K562 (cell line): Measurements from ENCODE around the gene MYCBPAP.

Source experiments
- EP300 ChIP-seq: IDR thresholded peaks from 2 replicates; pipeline ENCODE4 v1.6.1; 2012; ENCODE audit warnings: low read length, improper control_type of control experiment
- MEF2A ChIP-seq: IDR thresholded peaks from 2 replicates; pipeline ENCODE4 v1.6.1; 2011; ENCODE audit warnings: low read depth, mild to moderate bottlenecking, low read length, moderate library complexity; ENCODE audit not compliant: control insufficient read depth
- NFRKB ChIP-seq: fragments of 450-650 bp; IDR thresholded peaks from 2 replicates; pipeline ENCODE4 v1.6.1; 2016; ENCODE audit warnings: low read depth
- PHF8 ChIP-seq: fragments of 200-600 bp; sonication (generic); IDR thresholded peaks from 2 replicates; pipeline ENCODE4 v1.6.1; 2012; ENCODE audit warnings: mixed run types, mild to moderate bottlenecking, inconsistent platforms, low read length, moderate library complexity, borderline replicate concordance
- USF2 ChIP-seq: sonication (generic); formaldehyde crosslinking; IDR thresholded peaks from 2 replicates; pipeline ENCODE4 v1.5.0; 2020; ENCODE audit warnings: missing genetic modification reagents
- ZFX ChIP-seq: sonication (generic); formaldehyde crosslinking; IDR thresholded peaks from 2 replicates; pipeline ENCODE4 v1.8.0; 2022; ENCODE audit warnings: mild to moderate bottlenecking, missing genetic modification reagents, moderate library complexity
- ZNF398 ChIP-seq: fragments of 250-450 bp; sonication (Bioruptor Pico); IDR thresholded peaks from 2 replicates; pipeline ENCODE4 v1.8.0; 2021; ENCODE audit warnings: moderate library complexity, mild to moderate bottlenecking, inconsistent platforms

- no peak for TF ChIP-seq NFRKB
- no peak for TF ChIP-seq PHF8
- no peak for TF ChIP-seq EP300
- no peak for TF ChIP-seq USF2 (CRISPR knock-in tag)
- no peak for TF ChIP-seq MEF2A
- no peak for TF ChIP-seq ZNF398 (CRISPR knock-in tag)
- TF ChIP-seq ZFX (CRISPR knock-in tag) = no peak
Observed at GRCh38 chr17:50506298-50506697, 1.9 kb upstream of the MYCBPAP start.
